ENCODE results near the gene CDK13. TPM values are rescaled to one million over a fixed set of nuclear protein-coding genes. Genes with fewer than 3 reads are reported as not detected.

Gene CDK13
- total and polyA plus RNA-seq, 2 donors (not counting 3 experiments of a cell fraction or from before 2014, with no cell fraction given) = 24.5 to 56.7 TPM

- FAIRE-seq = no peak
- Histone ChIP-seq H3K27ac (ENCODE audit: insufficient read depth, low read depth, low read length) (no peak overlapping the region), H3K9ac (replicated peaks; ENCODE audit: extremely low read depth, insufficient read depth, low read length) (no peak overlapping the region), H3K4me2 (ENCODE audit: insufficient read depth, low read length) (no peak overlapping the region), H3K4me3 (replicated peaks in 1 of 3; ENCODE audit: insufficient read depth in 1 of 3, low read depth in 1 of 3, low read length in 3 of 3) (no peak overlapping the region), H2AFZ (ENCODE audit: low read depth, low read length) (no peak overlapping the region), H3K9me1 (replicated peaks; ENCODE audit: control insufficient read depth, extremely low read depth, insufficient read depth, low read length) (no peaks in the 10 kb centered on the region), H3K9me3 (replicated peaks; ENCODE audit: control insufficient read depth, insufficient read depth, low read length) (no peaks in the 10 kb centered on the region), H3K27me3 (ENCODE audit: control insufficient read depth in 2 of 2, insufficient read depth in 2 of 2, low read length in 2 of 2) (no peaks in the 10 kb centered on the region), H3K36me3 (ENCODE audit: control insufficient read depth in 2 of 2, extremely low read depth in 1 of 2, insufficient read depth in 2 of 2, low read length in 2 of 2) (no peaks in the 10 kb centered on the region), H3K79me2 (ENCODE audit: control insufficient read depth, insufficient read depth, low read length) (peaks cover 73% of the 10 kb centered on the region), H3K4me1 (ENCODE audit: control insufficient read depth, extremely low read depth, insufficient read depth, low read length) (no peaks in the 10 kb centered on the region), H4K20me1 (replicated peaks; ENCODE audit: control insufficient read depth, extremely low read depth, insufficient read depth, low read length) (peaks cover 9% of the 10 kb centered on the region)
- CTCF ChIA-PET = interaction anchor here (2.9 kb wide), 1 partner anchor 11 kb away, joined by 9 read pairs; no protein-coding TSS in a partner anchor
- dilution Hi-C loops (cut with MboI; ENCODE audit: extremely low pct_ligation_motif_present, low sequenced_read_pairs) (no loop called here), intact Hi-C loops (cut with micrococcal nuclease) (no loop called here)
- no peak for TF ChIP-seq CTCF (IDR thresholded peaks at IDR 0.05; ENCODE audit: extremely low read depth in 1 of 2, insufficient read depth in 1 of 2, low read depth in 1 of 2, low read length in 2 of 2)
- POLR2A ChIA-PET = no interaction called here
- BruUV-seq (replicated peaks) = no TSS peak
- DNase-seq (ENCODE audit: low read depth, low spot score) = no peak
Observed at GRCh38 chr7:39967406-39968161, 17.5 kb downstream of the CDK13 start.

GRCh38 chr7:39969431-39969830, 19.4 kb downstream of the CDK13 start:
- POLR2A ChIA-PET = no interaction called here
- Histone ChIP-seq H3K9me3 (replicated peaks; ENCODE audit: control insufficient read depth, insufficient read depth, low read length) (no peaks in the 10 kb centered on the region), H4K20me1 (replicated peaks; ENCODE audit: control insufficient read depth, extremely low read depth, insufficient read depth, low read length) (peaks cover 13% of the 10 kb centered on the region), H3K4me2 (ENCODE audit: insufficient read depth, low read length) (no peak overlapping the region), H3K27ac (ENCODE audit: insufficient read depth, low read depth, low read length) (no peak overlapping the region), H2AFZ (ENCODE audit: low read depth, low read length) (no peak overlapping the region), H3K36me3 (ENCODE audit: control insufficient read depth in 2 of 2, extremely low read depth in 1 of 2, insufficient read depth in 2 of 2, low read length in 2 of 2) (no peaks in the 10 kb centered on the region), H3K79me2 (ENCODE audit: control insufficient read depth, insufficient read depth, low read length) (peaks cover 85% of the 10 kb centered on the region), H3K9me1 (replicated peaks; ENCODE audit: control insufficient read depth, extremely low read depth, insufficient read depth, low read length) (no peaks in the 10 kb centered on the region), H3K27me3 (ENCODE audit: control insufficient read depth in 2 of 2, insufficient read depth in 2 of 2, low read length in 2 of 2) (no peaks in the 10 kb centered on the region), H3K4me3 (replicated peaks in 1 of 3; ENCODE audit: insufficient read depth in 1 of 3, low read depth in 1 of 3, low read length in 3 of 3) (no peak overlapping the region), H3K4me1 (ENCODE audit: control insufficient read depth, extremely low read depth, insufficient read depth, low read length) (no peaks in the 10 kb centered on the region), H3K9ac (replicated peaks; ENCODE audit: extremely low read depth, insufficient read depth, low read length) (no peak overlapping the region)
- TF ChIP-seq MYC (IDR thresholded peaks at IDR 0.05; ENCODE audit: low read depth, low read length) (no peak), CTCF (IDR thresholded peaks at IDR 0.05; ENCODE audit: extremely low read depth in 1 of 2, insufficient read depth in 1 of 2, low read depth in 1 of 2, low read length in 2 of 2) (no peak), MAX (IDR thresholded peaks at IDR 0.05; ENCODE audit: insufficient read depth, insufficient read length) (no peak), EZH2 (IDR thresholded peaks at IDR 0.05; ENCODE audit: borderline replicate concordance, low read depth, low read length, severe bottlenecking) (no peak), POLR2A (IDR thresholded peaks at IDR 0.05; ENCODE audit: low read depth, low read length) (no peak), POLR2AphosphoS5 (IDR thresholded peaks at IDR 0.05; ENCODE audit: insufficient read depth, low read depth, low read length) (no peak)
- dilution Hi-C loops (cut with MboI; ENCODE audit: extremely low pct_ligation_motif_present, low sequenced_read_pairs) (no loop called here), intact Hi-C loops (cut with micrococcal nuclease) (no loop called here)
- BruUV-seq (replicated peaks) = no TSS peak
- DNase-seq (ENCODE audit: low read depth, low spot score) (no peak), FAIRE-seq (no peak)
- CTCF ChIA-PET = interaction anchor here (2.9 kb wide), 1 partner anchor 9 kb away, joined by 9 read pairs; no protein-coding TSS in a partner anchor
